Endothelial cell of umbilical vein (primary cell): Measurements from ENCODE around the gene NMU. TPM values are rescaled to one million over a fixed set of nuclear protein-coding genes. Genes with fewer than 3 reads are reported as not detected.

Experiments used
- BruUV-seq: library from RNA; stranded (reverse); fragments of 400-500 nt; replicated peaks from 2 replicates; lab custom pipeline; 2021; lab: Mats Ljungman, UMichigan
- CTCF ChIA-PET: fragments of 300-600, 350-600 bp; sonication (Branson Sonifier 250); formaldehyde crosslinking; loops from one replicate; lab custom pipeline; 2021; ENCODE audit warnings: antibody characterized with exemption, inconsistent platforms; lab: Charles Lee
- POLR2A ChIA-PET: fragments of 300-600, 350-600 bp; sonication (Branson Sonifier 250); formaldehyde crosslinking; loops from one replicate; lab custom pipeline; 2021; ENCODE audit warnings: antibody characterized with exemption, inconsistent platforms; lab: Charles Lee
- DNase-seq: peaks from one replicate; pipeline ENCODE4 v3.0.0-alpha.2; 2011; ENCODE audit warnings: low read depth, low spot score
- FAIRE-seq: peaks from 2 replicates; lab custom pipeline; 2011; peaks lifted over from hg19 to GRCh38; lab: Jason Lieb, UNC
- H2AFZ ChIP-seq: 2 replicates; pipeline ENCODE4 v1.6.0; 2012; ENCODE audit warnings: low read depth, low read length, control low read depth, inconsistent platforms
- H3K27ac ChIP-seq: 2 replicates; pipeline ENCODE4 v1.5.1; 2011; ENCODE audit warnings: low read depth, mild to moderate bottlenecking, control low read depth, low read length, moderate library complexity; ENCODE audit not compliant: insufficient read depth
- H3K27me3 ChIP-seq, 2 experiments: 2 replicates each; pipeline versions ENCODE4 v1.6.0 to v1.6.1; 2011; ENCODE audit warnings: low read length in 2 of 2, mixed read lengths in 1 of 2; ENCODE audit not compliant: control insufficient read depth in 2 of 2, insufficient read depth in 2 of 2
- H3K36me3 ChIP-seq, 2 experiments: 2 replicates in 1 of 2; 3 replicates in 1 of 2; pipeline ENCODE4 v1.5.1; 2011; ENCODE audit warnings: low read length in 2 of 2, mild to moderate bottlenecking in 1 of 2, moderate library complexity in 1 of 2; ENCODE audit not compliant: control insufficient read depth in 2 of 2, insufficient read depth in 2 of 2; ENCODE audit errors: extremely low read depth in 1 of 2
- H3K4me1 ChIP-seq: 3 replicates; pipeline ENCODE4 v1.5.1; 2011; ENCODE audit warnings: mild to moderate bottlenecking, low read length; ENCODE audit not compliant: control insufficient read depth, insufficient read depth; ENCODE audit errors: extremely low read depth
- H3K4me2 ChIP-seq: 2 replicates; pipeline ENCODE4 v1.6.1; 2011; ENCODE audit warnings: low read length, control low read depth, mixed read lengths; ENCODE audit not compliant: insufficient read depth
- H3K4me3 ChIP-seq, 3 experiments: fragments of 200-600 bp in 1 of 3; sonication (generic), shearing (Covaris generic) in 1 of 3; replicated peaks in 1 of 3; 2 replicates each; pipeline ENCODE4 v1.5.1; 2011 to 2016; ENCODE audit warnings: control low read depth in 3 of 3, low read length in 3 of 3, mild to moderate bottlenecking in 2 of 3, inconsistent platforms in 1 of 3, low read depth in 1 of 3, moderate library complexity in 1 of 3; ENCODE audit not compliant: insufficient read depth in 1 of 3
- H3K79me2 ChIP-seq: 2 replicates; pipeline ENCODE4 v1.6.0; 2012; ENCODE audit warnings: low read length, inconsistent platforms; ENCODE audit not compliant: control insufficient read depth, insufficient read depth
- H3K9ac ChIP-seq: replicated peaks from 2 replicates; pipeline ENCODE3; 2011; ENCODE audit warnings: low read length, control low read depth; ENCODE audit not compliant: insufficient read depth; ENCODE audit errors: extremely low read depth
- H3K9me1 ChIP-seq: replicated peaks from 3 replicates; pipeline ENCODE4 v1.6.0; 2011; ENCODE audit warnings: mild to moderate bottlenecking, low read length; ENCODE audit not compliant: control insufficient read depth, insufficient read depth; ENCODE audit errors: extremely low read depth
- H3K9me3 ChIP-seq: replicated peaks from 2 replicates; pipeline ENCODE4 v1.5.1; 2012; ENCODE audit warnings: low read length, inconsistent platforms; ENCODE audit not compliant: control insufficient read depth, insufficient read depth
- H4K20me1 ChIP-seq: replicated peaks from 2 replicates; pipeline ENCODE3; 2011; ENCODE audit warnings: mild to moderate bottlenecking, low read length; ENCODE audit not compliant: control insufficient read depth, insufficient read depth; ENCODE audit errors: extremely low read depth
- CTCF ChIP-seq, 2 donors: IDR thresholded peaks; 1 replicate in 1 of 2; 2 replicates in 1 of 2; pipeline ENCODE4 v1.5.1; 2011; ENCODE audit warnings: low read length in 2 of 2, mild to moderate bottlenecking in 2 of 2, moderate library complexity in 2 of 2, control low read depth in 1 of 2, inconsistent platforms in 1 of 2, low read depth in 1 of 2; ENCODE audit not compliant: insufficient read depth in 1 of 2; ENCODE audit errors: extremely low read depth in 1 of 2
- EZH2 ChIP-seq: IDR thresholded peaks from 2 replicates; pipeline ENCODE4 v1.6.1; 2012; ENCODE audit warnings: borderline replicate concordance, low read depth, mild to moderate bottlenecking, moderate library complexity, low read length, inconsistent platforms; ENCODE audit not compliant: severe bottlenecking
- FOS ChIP-seq: IDR thresholded peaks from 2 replicates; pipeline ENCODE4 v1.6.1; 2011; ENCODE audit warnings: mild to moderate bottlenecking, low read length, moderate library complexity, borderline replicate concordance; ENCODE audit not compliant: insufficient read depth
- GATA2 ChIP-seq: IDR thresholded peaks from 2 replicates; pipeline ENCODE4 v1.7.0; 2011; ENCODE audit warnings: low read depth, mild to moderate bottlenecking, moderate library complexity, mixed read lengths, low read length; ENCODE audit not compliant: insufficient read length, insufficient read depth
- JUN ChIP-seq: IDR thresholded peaks from 2 replicates; pipeline ENCODE4 v1.6.1; 2011; ENCODE audit warnings: borderline replicate concordance, low read depth; ENCODE audit not compliant: insufficient read length, insufficient read depth
- MAX ChIP-seq: IDR thresholded peaks from 2 replicates; pipeline ENCODE4 v1.6.1; 2011; ENCODE audit not compliant: insufficient read depth, insufficient read length
- MYC ChIP-seq: IDR thresholded peaks from one replicate; pipeline ENCODE4 v1.6.1; 2011; ENCODE audit warnings: mild to moderate bottlenecking, low read depth, low read length
- POLR2A ChIP-seq: IDR thresholded peaks from 2 replicates; pipeline ENCODE4 v1.6.1; 2012; ENCODE audit warnings: low read depth, mild to moderate bottlenecking, control low read depth, low read length
- POLR2AphosphoS5 ChIP-seq: IDR thresholded peaks from 2 replicates; pipeline ENCODE4 v1.6.1; 2012; ENCODE audit warnings: low read depth, mild to moderate bottlenecking, control low read depth, low read length, moderate library complexity; ENCODE audit not compliant: insufficient read depth
- dilution Hi-C: fragments of 300-500 bp; cut with MboI; formaldehyde crosslinking; loops from one replicate; pipeline ENCODE4 v1.15.0; 2019; ENCODE audit warnings: low sequenced_read_pairs; ENCODE audit not compliant: extremely low pct_ligation_motif_present
- intact Hi-C: fragments of 100-400 bp; cut with micrococcal nuclease; formaldehyde crosslinking; loops from one replicate; pipeline ENCODE4 v1.10.0; 2022
- polyA plus RNA-seq, 4 experiments: library from polyadenylated mRNA; depleted of rRNA in 3 of 4; stranded (reverse) in 3 of 4; unstranded in 1 of 4; fragments of >200 nt; gene quantifications; 2 replicates each; pipeline versions ENCODE4 v1.2.1 to v1.2.3, GENCODE V29; 2011 to 2012; ENCODE audit warnings: missing spikeins in 1 of 4
- total RNA-seq: library from RNA; stranded (reverse); gene quantifications from 2 replicates; pipeline ENCODE4 v1.2.3, GENCODE V29; 2021

The NMU gene
- total and polyA plus RNA-seq, 2 donors (not counting 3 experiments of a cell fraction or from before 2014, with no cell fraction given): 1.4 to 3.7 TPM

- Histone ChIP-seq H2AFZ (no peak overlapping the region), H3K9me1 (no peaks in the 10 kb centered on the region), H3K4me3 (no peak overlapping the region), H4K20me1 (no peaks in the 10 kb centered on the region), H3K79me2 (no peaks in the 10 kb centered on the region), H3K27me3 (no peaks in the 10 kb centered on the region), H3K36me3 (no peaks in the 10 kb centered on the region), H3K9ac (no peak overlapping the region), H3K4me1 (no peaks in the 10 kb centered on the region), H3K4me2 (no peak overlapping the region), H3K9me3 (no peaks in the 10 kb centered on the region), H3K27ac (no peak overlapping the region)
- intact Hi-C loops: no loop called here
- no peak for FAIRE-seq
- CTCF ChIA-PET: interaction anchor here (0.6 kb wide), 1 partner anchor 9 kb away, joined by 4 read pairs; no protein-coding TSS in a partner anchor
- TF ChIP-seq GATA2: no peak
- no peak for TF ChIP-seq EZH2
- no peak for TF ChIP-seq FOS
- TF ChIP-seq JUN: no peak
- no peak for TF ChIP-seq CTCF (IDR thresholded peaks at IDR 0.05; ENCODE audit: extremely low read depth in 1 of 2, insufficient read depth in 1 of 2, low read depth in 1 of 2, low read length in 2 of 2)
- TF ChIP-seq MAX: no peak
- TF ChIP-seq POLR2A: no peak
- TF ChIP-seq MYC: no peak
- no peak for TF ChIP-seq POLR2AphosphoS5
- BruUV-seq: no TSS peak
- POLR2A ChIA-PET: no interaction called here
- dilution Hi-C loops: no loop called here
- no peak for DNase-seq
Observed at GRCh38 chr4:55608591-55608990, 27.5 kb downstream of the NMU start.
